TTC549 (cell line): ENCODE measurements around the gene PDCD4.

Experiments
- FAIRE-seq: peaks from 2 replicates; lab custom pipeline; 2012; peaks lifted over from hg19 to GRCh38; lab: Jason Lieb, UNC

PDCD4 gene

DNA sequence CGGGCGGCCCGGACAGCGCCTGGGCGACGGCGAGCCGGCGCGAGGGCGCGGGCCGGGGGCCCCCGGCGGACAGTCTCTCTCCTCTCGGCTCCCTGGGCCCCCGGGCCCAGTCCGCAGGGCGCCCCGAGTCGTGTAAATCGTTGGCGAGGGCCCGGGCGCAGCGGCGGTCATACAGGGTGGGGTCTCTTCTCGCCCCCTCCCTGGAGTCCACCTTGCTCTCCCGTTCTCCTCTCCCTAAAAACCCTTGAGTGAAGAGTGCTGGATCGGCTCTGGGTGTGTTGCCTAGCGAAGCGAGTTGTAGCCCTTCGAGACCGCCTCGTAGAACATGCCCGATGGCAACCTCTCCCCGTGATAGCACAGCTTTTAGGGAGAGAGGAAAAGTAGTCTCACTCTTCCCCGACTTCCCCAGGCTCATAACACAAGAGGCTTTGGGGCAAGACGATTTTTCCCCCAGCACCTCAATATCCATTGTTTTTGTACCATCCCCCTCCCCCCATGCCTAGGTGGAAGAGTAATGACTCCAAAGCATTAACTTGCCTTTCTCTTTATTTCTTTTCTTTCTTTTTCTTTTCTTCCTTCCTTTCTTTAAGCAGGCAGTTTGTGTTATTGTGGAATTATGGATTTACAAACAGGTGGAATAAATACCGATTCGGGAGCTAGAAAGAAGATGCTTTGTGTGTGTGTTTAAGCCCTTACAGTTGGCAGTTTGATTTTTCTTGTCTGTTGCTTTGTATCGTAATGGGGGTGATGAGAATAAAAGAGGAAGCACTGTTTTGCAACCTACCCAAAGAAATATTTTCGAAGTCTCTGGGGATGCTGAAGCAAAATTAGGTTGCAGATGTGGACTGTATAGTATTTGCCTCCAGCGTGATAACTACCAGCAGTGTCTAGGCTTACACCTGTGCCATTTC lies 48.5 kb downstream of the PDCD4 start:
- FAIRE-seq: no peak

DNA sequence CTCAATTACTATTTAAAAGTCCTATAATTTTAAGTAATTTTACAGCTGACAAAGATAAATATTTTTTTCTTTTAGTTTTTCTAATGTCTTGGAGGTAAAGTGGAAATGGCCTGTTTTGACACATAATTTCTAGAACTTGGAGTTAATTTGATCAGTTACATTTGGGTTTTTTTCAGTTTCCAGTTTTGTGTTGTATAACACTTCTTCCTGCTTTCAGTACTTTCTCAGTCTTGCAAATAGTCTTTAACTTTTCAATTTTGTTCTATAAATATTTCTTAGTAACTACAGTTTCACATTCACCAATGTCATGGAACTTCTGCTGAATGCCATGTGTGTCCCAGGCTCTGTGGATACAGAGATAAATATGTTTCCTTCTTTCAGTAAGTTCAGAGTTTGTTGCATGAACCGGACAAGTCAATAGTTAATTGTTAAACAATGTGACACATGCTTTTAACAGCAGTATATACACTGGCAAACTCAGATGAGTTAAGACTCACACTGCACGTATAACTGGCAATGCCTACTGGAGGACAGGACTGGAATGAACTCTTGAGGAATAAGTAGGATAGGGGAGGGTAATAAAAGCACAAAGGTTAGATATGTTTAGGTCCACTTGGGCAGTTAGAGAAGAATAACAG lies 52.2 kb downstream of the PDCD4 start:
- FAIRE-seq: no peak

DNA sequence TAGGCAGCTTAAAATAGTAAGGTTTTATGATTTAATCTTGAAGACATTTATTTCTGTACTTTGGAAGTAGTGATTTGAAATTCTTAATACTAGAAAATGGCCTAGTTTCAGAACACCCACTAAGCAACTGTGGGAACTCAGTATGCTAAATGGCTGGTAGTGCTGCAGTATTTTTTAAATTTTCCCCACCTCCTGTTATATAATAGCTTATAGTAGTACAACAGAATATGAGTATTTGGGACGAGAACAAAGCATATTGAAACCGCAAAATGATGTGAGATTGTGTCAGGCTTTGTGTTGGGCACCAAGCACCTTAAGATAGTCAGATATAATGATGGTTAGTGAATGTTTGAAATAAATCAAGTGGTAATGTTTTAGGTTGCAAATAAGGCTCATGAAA lies 55.7 kb downstream of the PDCD4 start:
- FAIRE-seq: no peak

- FAIRE-seq: no peak
These were observed 60.1 kb downstream of the PDCD4 start for GRCh38 chr10:110931769-110932381.

GRCh38 chr10:110932505-110933180 lies 60.9 kb downstream of the PDCD4 start:
- no peak for FAIRE-seq

DNA sequence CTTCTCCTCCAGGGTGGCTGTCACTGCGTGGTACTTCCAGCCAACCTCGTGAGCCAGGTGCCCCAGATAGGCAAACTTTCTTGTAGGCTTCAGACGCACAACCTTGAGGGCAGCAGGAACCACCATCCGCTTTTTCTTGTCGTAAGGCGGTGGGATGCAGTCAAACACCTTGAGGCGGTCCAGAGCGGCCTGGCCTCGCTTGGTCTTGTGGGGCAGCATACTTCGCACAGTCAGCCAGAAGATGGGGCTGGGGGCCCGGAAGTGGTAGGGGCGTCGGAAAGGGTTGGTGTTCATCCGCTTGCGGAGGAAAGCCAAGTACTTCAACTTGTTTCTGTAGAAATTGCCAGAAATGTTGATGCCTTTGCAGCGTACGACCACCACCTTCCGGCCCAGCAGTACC lies 65.0 kb downstream of the PDCD4 start:
- no peak for FAIRE-seq

GRCh38 chr10:110939419-110939818 lies 67.7 kb downstream of the PDCD4 start:
- FAIRE-seq: no peak

DNA sequence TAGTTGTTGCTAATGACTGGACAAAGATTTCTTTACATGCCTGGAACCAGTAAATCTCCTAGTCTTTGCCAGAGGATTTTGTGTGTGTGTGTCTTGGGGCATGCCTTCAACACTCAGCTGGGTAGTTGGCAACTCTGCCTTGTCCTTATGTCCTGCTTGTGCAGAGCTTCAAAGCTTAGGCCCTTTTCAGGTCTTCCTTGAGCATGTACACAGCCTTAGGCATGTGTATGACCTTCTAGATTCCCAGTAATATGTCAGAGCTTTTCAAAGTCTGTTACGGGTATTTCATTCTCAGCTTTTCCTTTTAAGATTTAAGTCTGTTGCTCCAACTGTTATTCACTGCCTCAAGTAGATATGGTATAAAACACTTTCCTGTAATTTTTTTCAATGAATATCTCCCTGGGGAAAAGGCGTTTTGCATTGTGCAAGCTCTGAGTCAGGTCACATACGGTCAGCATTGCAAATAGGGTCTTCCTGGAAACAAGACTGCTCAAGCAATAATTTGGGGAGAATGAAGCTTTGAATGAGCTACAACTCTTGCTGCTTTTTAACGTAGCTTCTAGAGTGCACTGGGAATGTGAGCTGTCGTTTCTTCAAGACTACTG lies 73.2 kb downstream of the PDCD4 start:
- no peak for FAIRE-seq

DNA sequence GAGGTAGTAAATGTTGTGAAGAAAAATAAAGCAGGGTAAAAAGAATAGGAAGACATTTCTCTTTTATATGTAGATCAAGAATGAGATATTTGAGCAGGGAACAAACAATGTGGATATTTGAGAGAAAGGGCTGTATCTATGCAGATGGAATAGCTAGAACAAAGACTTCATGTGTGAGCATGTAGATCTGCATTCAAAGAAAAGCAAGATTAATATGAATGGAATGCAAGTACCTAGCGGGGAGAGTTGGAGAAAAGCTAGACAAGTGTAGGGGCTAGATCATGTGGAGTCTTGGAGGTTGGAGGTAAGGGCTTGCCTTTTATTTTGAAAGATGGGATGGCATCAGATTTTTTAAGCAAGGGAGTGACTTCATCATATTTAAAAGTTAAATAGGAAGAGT lies 74.8 kb downstream of the PDCD4 start:
- FAIRE-seq: no peak

GRCh38 chr10:110947061-110947595 lies 75.4 kb downstream of the PDCD4 start:
- FAIRE-seq: no peak
